Ishikawa (cell line): ENCODE results near the gene MFSD6L.

Experiments used
- CEBPB ChIP-seq: IDR thresholded peaks from 2 replicates; pipeline ENCODE4 v1.6.1; 2012
- CREB1 ChIP-seq: IDR thresholded peaks from 2 replicates; pipeline ENCODE4 v1.6.1; 2012; ENCODE audit warnings: low read depth
- EGR1 ChIP-seq: IDR thresholded peaks from 2 replicates; pipeline ENCODE4 v1.6.1; 2012
- EP300 ChIP-seq: IDR thresholded peaks from 2 replicates; pipeline ENCODE4 v1.6.1; 2012; ENCODE audit warnings: borderline replicate concordance
- FOXM1 ChIP-seq: IDR thresholded peaks from 2 replicates; pipeline ENCODE4 v1.6.1; 2012; ENCODE audit warnings: low read depth, borderline replicate concordance
- NFIC ChIP-seq: IDR thresholded peaks from 2 replicates; pipeline ENCODE4 v1.6.1; 2012
- RAD21 ChIP-seq: IDR thresholded peaks from 2 replicates; pipeline ENCODE4 v1.6.1; 2012; ENCODE audit warnings: low read depth
- TAF1 ChIP-seq: IDR thresholded peaks from 2 replicates; pipeline ENCODE4 v1.6.1; 2012; ENCODE audit warnings: low read depth, mild to moderate bottlenecking
- TCF12 ChIP-seq: IDR thresholded peaks from 2 replicates; pipeline ENCODE4 v1.6.1; 2012; ENCODE audit warnings: low read depth
- TEAD4 ChIP-seq: IDR thresholded peaks from 2 replicates; pipeline ENCODE4 v1.6.1; 2012
- YY1 ChIP-seq: IDR thresholded peaks from 2 replicates; pipeline ENCODE4 v1.6.1; 2012; ENCODE audit warnings: low read depth
- ZBTB7A ChIP-seq: IDR thresholded peaks from 2 replicates; pipeline ENCODE4 v1.6.1; 2012; ENCODE audit warnings: low read depth
- TF ChIP-seq, protein P1 (sequence below): IDR thresholded peaks from 2 replicates; pipeline ENCODE4 v1.6.1; 2012; ENCODE audit warnings: low read depth, mild to moderate bottlenecking
- TF ChIP-seq, protein P2 (sequence below): IDR thresholded peaks from 2 replicates; pipeline ENCODE4 v1.6.1; 2012

DNA sequence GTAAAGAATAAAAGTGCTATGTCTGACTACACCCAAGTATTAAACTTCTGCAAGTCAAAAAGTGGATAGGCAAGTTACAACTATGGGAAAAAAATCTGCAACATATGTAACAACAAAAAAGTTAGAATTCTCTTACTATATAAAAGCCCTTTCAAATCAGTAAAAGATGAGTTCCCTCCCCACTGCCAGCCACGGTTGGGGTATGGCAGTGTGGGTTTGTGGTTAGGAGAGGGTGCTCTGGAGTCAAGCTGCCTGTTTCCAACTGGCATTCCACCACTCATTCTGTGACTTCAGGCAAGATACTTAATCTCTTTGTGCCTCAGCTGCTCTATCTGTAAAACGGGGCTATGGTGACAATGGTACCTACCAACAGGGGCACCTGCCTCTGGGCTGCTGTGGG, 26.6 kb upstream of the MFSD6L start:
- TF ChIP-seq EGR1 (no peak), RAD21 (no peak), TCF12 (no peak), EP300 (no peak), YY1 (no peak), TEAD4 (no peak), CEBPB (no peak), TAF1 (no peak), ZBTB7A (no peak), FOXM1 (no peak), CREB1 (no peak), NFIC (no peak)
- TF ChIP-seq, protein P1, sequence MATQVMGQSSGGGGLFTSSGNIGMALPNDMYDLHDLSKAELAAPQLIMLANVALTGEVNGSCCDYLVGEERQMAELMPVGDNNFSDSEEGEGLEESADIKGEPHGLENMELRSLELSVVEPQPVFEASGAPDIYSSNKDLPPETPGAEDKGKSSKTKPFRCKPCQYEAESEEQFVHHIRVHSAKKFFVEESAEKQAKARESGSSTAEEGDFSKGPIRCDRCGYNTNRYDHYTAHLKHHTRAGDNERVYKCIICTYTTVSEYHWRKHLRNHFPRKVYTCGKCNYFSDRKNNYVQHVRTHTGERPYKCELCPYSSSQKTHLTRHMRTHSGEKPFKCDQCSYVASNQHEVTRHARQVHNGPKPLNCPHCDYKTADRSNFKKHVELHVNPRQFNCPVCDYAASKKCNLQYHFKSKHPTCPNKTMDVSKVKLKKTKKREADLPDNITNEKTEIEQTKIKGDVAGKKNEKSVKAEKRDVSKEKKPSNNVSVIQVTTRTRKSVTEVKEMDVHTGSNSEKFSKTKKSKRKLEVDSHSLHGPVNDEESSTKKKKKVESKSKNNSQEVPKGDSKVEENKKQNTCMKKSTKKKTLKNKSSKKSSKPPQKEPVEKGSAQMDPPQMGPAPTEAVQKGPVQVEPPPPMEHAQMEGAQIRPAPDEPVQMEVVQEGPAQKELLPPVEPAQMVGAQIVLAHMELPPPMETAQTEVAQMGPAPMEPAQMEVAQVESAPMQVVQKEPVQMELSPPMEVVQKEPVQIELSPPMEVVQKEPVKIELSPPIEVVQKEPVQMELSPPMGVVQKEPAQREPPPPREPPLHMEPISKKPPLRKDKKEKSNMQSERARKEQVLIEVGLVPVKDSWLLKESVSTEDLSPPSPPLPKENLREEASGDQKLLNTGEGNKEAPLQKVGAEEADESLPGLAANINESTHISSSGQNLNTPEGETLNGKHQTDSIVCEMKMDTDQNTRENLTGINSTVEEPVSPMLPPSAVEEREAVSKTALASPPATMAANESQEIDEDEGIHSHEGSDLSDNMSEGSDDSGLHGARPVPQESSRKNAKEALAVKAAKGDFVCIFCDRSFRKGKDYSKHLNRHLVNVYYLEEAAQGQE, result no peak
- TF ChIP-seq, protein P2, sequence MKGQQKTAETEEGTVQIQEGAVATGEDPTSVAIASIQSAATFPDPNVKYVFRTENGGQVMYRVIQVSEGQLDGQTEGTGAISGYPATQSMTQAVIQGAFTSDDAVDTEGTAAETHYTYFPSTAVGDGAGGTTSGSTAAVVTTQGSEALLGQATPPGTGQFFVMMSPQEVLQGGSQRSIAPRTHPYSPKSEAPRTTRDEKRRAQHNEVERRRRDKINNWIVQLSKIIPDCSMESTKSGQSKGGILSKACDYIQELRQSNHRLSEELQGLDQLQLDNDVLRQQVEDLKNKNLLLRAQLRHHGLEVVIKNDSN, result no peak
